ENCODE data around the gene C16orf74.

Gene C16orf74

GRCh38 chr16:85716680-85717038 is 34.2 kb downstream of the C16orf74 start:
- no peak for DNase-seq

DNA sequence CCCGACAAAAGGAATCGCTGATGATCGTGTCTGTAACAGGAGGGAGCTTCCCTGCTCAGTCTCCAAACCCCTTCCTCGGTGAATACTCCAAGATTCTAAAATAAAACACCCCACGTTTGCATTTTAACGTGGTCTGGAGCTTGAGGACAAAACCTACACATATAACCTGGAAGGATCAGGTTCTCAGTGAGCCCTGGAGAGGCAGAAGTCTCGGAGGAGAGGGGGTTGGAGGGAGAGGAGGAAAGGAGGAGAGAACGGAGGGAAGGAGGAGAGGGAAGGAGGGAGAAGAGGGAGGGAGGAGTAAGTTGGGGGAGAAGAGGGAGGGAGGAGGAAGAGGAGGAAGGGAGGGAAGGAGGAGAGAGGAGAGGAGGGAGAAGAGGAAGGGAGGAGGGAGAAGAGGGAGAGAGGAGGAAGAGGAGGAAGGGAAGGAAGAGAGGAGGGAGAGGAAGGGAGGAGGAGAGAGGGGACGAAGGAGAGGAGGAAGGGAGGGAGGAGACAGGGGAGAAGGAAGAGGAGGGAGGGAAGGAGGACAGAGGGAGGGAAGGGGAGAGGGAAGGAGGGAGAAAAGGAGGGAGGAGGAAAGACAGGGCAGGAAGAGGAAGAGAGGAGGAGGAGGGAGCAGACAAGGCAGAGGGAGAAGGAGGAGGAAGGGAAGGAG is 34.7 kb downstream of the C16orf74 start:
- no peak for DNase-seq

GRCh38 chr16:85715169-85716021 is 35.5 kb downstream of the C16orf74 start:
- no peak for DNase-seq

DNA sequence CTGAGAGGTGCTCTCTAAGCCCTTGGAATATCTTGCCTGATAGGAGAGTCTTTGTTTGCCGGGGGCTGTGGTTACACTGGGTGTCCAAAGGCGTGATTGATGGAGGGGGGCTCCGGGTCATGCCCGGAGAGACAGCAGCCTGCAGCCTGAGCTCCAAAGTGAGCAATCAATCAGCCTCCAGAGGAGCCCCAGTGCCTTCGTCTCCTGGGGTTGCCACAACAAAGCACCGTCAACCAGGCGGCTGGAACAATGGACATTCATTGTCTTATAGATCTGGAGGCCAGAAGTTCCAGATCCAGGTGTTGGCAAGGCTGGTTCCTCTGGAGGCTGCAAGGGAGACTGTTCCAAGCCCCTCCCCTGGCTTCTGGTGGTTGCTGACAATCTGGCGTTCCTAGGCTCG is 38.1 kb downstream of the C16orf74 start:
- DNase-seq, result no peak

DNA sequence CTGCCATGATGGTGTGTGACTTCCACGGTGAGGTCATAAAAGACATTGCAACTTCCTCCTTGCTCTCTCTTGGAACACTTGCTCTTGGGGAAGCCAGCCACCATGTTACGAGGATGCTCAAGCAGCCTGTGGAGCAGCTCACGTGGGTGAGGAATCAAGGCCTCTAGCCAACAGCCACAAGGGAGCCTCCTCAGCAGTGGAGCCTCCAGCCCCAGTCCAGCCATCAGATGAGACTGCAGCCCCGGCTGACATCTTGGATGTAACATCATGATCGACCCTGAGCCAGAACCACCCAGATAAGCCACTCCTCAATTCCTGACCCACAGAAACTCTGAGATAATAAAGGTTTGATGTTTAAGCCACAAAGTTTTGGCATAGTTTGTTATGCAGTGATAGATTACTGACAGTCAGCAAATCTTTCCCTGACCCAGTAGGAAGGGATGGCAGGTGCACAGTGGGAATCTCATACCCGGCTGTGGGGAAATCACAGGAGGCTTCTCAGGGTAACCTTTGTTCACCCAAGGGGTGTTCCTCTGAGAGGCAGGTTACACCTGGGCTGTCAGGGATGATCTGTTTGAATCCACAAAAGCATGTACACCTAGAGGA is 38.8 kb downstream of the C16orf74 start:
- no peak for DNase-seq

DNA sequence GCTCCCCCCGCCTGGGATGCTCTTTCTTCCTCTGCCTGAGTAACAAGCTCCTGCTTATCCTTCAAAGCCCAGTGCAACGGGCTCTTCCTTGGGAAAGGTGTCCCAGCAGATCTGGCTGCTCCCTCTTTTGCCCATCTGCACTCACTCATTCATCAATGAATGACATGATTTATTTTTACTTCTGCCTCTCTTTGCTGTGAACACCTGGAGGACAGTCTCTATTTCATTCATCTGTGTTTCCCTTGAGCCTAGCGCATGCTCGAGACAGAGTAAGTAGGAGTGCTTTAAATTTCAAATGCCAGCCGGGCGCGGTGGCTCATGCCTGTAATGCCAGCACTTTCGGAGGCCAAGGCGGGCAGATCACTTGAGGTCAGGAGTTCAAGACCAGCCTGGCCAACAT is 40.2 kb downstream of the C16orf74 start:
- DNase-seq, result no peak

DNA sequence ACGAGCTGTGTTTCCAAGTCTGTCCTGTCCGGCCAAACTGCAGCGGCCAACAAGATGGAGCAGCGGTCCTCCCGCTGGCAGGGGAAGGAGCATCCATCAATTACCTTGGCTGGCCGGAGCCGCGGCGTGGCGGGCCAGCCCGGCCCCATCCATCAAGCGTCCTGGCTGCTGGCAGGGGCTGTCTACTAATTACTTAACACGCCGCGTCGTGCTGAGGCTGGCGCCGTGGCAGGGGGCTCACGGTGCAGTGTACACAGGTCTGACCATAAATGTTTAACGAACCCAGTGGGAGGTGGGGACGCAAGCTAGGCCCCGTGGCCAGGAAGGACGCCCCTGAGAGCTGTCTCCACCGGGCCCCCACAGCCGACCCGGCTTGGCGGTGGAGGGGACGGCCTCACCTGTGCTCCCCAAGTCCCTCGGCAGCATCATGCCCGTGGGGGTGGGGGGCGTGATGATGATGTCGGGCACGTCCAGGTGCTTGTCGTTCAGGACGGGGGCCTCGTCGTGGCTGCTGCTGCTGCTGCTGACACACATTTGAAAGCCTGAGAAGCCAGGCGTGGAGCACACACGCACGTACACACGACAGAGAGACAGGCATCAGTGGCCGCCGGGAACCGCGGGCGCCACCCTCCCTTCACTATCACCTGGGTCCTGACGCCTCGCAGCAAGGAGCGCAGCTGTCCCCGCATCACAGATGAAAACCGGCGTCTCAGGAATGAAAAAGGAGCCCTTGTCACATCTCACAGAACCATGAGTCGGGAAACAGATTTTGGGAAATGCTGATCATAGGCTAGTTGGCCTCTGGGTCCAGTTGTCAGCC is 40.9 kb downstream of the C16orf74 start:
- DNase-seq, result no peak

DNA sequence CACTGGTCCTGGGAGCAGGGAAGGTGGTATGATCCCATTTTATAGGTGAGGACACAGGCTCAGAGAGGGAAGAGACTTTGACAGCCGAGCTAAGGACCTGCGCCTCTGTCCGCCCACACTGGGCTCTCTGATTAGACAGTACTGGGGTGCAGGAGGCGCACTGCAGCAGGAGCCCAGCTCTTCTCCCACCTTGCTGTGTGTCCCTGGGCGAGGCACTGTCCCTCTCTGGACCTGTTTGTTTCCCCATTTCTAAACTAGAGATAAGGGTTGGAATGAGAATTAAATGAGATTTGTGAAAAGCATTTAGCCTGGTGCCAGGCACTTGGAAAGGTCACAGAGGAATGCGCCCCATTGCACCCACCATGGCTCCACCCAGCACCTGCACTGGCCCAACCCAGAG is 42.6 kb downstream of the C16orf74 start:
- DNase-seq, result no peak

- no peak for DNase-seq
Observed at GRCh38 chr16:85707528-85708095, 43.3 kb downstream of the C16orf74 start.

- DNase-seq, result no peak
Observed at GRCh38 chr16:85706449-85707034, 44.4 kb downstream of the C16orf74 start.

DNA sequence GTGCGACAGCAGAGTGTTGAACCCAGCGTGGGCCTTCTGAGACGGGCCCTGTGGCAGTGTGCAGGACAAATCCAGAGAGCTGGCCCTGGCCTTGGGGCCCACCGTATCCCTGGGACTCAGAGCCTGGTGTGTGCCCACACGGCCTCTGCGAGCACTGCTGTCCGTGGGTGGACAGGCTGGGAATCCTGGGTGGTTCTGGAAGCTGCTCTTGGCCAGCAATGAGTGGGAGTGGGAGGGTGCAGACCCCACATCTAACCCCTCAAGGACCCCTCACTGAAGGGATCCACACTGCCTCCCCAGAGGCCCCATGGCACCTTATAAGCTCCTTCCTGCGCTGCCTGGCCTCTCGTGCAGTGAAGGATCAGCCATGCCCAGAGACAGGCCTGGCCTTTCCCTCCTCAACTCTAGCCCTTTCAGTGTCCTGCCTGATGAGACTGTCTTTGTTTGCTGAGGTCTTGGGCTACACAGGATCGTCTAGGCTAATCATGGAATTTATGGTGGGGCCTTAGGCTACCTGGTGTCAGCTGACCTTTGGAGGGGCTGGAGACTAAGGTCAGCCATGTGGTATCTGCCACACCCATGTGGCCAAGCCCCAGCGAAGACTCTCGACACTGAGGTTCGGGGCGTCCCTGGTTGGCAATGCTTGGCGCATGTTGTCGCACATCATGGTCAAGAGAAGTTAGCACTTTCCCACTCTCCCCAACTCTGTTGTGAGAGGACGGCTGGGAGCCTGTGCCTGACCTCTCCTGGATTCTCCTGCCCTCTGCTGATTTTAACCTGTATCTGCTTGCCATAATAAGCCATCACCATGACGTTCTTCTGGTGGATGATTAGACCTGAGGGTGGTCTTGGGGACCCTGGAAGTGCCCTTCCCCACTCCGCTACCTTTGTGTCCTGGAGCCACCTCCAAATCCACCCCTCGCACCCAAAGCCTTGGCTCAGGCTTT is 45.7 kb downstream of the C16orf74 start:
- no peak for DNase-seq

DNA sequence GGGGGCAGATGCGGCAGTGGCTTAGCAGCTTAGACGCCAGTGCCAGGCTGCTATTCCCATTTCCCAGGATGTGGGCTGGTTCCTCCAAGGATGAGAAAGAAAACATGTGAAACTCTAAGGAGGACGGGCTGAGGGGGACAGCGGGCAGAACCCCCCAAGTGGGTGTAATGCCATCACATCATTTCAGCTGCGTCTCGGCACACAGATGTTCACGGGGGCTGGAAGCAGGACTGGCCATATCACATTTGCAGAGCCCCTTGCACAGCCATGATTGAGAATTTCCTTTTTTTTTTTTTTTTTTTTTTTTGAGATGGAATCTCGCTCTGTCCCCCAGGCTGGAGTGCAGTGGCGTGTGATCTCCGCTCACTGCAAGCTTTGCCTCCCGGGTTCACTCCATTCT is 46.9 kb downstream of the C16orf74 start:
- no peak for DNase-seq

DNA sequence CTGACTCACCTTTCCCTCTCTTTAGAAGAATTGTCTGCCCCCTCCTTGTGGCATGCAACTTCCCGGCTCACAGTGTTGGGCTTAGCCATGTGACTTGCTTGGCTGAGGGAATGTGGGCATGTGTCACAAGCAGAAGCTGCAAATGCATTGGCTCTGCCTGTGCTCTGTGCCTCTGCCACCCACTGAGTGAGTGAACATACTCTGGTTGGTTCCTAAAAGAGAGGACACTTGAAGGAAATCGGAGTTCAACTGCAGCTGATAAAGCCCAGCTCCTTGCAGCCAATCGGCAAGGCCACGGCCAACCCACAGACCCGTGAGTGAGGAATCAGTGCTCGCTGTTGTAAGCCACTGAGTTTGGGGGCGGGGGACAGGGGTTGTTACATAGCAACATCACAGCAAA is 51.3 kb downstream of the C16orf74 start:
- DNase-seq, result no peak

DNA sequence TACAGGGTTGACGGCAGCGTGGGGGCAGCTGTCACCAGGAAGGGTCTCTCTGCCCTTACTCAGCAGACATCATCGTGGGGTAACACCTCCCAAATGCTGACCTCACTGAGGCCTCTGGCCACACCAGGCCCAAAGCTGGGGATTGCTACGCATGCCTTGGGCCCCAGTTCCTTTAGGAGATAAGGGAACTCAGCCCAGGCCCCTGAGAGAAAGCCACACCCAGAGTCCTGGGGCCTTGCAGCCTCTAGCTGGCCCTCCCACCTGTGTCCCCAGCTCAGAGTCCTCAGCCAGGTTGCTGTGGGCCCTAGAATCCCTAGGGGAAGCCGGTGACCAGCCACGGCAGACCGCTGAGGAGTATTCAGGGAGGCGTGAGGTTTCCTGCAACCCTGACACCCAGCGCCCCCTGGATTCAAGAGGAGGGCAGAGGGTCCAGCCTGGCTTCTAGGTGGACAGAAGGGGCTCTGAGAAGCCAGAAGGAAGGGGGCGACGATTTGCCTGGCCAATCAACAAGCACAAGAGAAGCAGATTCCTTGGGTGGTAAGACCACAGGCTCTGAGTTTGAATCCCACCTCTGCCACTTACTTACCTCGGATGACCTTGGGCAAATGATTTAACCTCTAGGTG is 51.8 kb downstream of the C16orf74 start:
- DNase-seq, result no peak

DNA sequence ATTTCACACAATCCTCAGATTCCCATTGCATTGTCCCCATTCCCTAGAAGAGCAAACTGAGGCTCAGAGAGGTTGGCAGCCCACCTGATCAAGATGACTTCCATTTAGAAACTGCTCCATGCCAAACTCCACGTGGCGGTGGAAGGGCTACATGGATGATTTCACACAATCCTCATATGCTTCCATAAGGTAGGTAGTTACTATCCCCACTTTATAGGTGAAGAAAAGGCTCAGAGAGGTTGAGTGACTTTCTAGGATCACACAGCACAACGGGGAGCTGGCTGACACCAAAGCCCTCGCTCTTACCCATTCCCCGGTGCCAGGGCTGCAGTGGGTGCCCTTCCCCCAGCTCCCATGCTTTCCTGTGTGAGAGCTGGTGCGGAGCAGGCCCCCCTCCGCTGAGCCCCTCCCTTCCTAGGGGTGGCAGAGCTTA is 52.4 kb downstream of the C16orf74 start:
- no peak for DNase-seq

DNA sequence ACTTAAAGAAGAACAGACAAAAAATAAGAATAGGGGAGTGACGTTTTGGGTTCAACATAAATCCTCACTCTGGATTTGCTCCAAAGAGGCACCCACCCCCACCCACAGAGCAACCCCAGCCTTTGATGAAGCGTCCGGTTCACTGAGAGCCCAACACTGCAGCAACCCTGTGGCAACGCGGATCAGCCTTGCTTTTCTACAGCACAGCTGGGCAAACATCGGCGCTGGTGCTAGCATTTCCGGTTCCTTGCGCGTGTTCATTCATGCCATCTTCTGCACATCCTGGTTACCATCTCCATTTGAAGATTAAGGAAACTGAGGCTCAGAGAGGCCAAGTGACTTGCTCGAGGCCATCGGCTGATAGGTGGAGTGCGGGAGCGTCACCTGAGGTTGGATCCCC is 53.5 kb downstream of the C16orf74 start:
- DNase-seq, result no peak

DNA sequence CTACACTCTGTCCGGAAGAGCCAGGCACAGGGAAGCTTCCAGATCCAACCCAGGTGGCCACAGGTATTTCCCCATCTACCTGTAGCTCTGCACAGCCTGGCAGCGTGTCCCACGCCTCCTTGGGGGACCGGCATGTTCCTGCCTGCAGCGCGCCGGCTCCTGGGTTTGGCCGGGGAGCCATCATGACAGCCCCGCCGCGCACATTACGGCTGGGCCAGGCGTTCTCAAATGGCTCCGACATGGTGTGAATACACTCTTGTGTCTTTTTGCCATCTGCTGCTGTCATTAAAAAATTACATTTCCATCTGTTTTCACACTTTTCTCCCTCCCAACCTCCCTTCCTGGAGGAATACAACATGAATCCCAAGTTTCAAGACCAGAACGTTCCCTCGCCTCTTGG is 54.1 kb downstream of the C16orf74 start:
- DNase-seq, result no peak

DNA sequence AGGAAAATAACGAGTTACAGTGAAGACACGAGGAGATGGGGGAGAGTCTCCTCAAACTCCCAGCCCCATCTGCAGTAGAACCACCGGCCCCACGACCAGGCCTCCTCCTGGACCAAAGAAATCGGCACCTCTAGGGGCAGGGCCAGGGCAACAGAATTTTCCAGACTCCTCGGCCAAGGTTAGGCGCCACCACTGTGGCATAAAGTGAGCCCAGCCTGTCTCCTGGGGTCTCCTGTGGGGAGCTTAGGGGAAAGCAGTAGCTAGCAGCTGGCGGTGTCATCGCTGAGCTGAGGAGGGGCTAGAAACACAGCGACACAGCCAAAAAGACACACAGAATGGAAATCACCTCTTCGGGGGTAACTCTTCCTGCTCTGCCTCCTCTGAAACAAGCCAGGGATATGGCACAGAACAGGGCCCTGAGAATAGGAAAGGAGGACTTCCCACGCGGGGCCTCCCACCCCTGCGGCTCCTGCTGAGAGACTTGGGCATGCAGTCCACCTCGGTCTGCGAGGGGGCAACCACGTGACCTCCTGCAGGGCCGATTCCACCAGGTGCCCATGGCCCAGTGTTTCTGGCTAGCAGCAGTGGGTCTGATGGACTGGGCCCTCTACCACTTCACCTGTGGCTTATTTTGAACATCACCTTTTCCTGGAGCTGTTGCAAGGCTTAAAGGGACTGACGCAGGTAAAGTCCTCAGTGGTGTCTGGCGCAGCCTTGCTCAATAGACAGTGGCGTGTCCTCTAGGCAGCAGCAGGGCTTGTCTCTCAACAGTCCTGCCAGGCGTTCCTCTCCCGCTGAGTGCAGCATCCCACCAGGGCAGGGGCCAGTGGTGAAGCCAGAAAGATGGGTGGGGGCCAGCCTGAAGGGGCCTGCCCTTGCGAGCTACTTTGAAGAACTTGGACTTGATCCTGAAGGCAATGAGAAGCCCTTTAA is 55.4 kb downstream of the C16orf74 start:
- no peak for DNase-seq

DNA sequence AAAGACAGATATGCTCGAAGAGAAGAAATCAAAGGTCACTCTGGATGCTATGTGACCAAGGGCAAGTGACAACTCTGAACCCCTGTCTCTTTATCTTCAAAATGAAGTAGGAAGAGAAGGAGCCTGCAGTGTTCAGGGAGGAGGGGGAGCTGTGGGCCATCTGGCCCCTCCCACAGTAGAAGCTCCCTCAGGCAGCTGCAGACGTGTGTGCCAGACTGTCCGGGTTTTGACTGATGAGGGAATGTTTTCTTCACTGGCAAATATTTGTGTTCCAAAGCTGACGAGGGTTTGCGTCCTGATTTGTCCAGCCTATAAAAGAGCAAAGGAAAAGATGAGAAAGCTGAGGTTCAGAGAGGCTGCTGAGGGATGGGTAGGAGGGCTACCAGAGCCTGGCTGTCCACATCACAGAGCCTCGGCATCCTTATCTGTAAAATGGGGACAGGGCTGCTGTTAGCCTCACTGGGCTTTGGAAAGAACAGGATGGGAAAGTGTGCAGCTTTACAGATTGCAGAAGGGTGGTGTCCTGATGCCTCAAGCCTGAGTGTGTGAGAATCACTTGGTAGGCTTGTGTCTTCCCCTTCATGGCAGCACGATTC is 60.3 kb downstream of the C16orf74 start:
- DNase-seq, result no peak
